ENCODE data around the gene CPN2.

The CPN2 gene

GRCh38 chr3:194292331-194292730, 58.8 kb downstream of the CPN2 start:
- DNase-seq, result no peak

Measured in NCI-H526 treated with DMSO at 0.1 percent for 48 hours (cell line).